A549 (cell line): ENCODE measurements around the gene STAT1. TPM values are rescaled to one million over a fixed set of nuclear protein-coding genes. Genes with fewer than 3 reads are reported as not detected.

Source experiments
- ATAC-seq, 2 experiments: fragments of 200-7000 bp in 1 of 2; fragments of >200 bp in 1 of 2; cut with Nextera tagmentation in 1 of 2; cut with Tn5 transposase in 1 of 2; 3 replicates each; pipeline versions ENCODE4 v1.8.0 to v1.9.1; 2018 to 2020; ENCODE audit warnings: mild to moderate bottlenecking in 1 of 2, moderate library complexity in 1 of 2
- CTCF ChIA-PET: fragments of 300-600 bp; sonication (Branson Sonifier 250); formaldehyde crosslinking; extraction: SDS; loops from one replicate; lab custom pipeline; 2021; ENCODE audit warnings: antibody characterized with exemption, inconsistent platforms; lab: Yijun Ruan, JAX
- POLR2A ChIA-PET: fragments of 350-600 bp; formaldehyde crosslinking; extraction: SDS; loops from one replicate; lab custom pipeline; 2021; ENCODE audit warnings: antibody characterized with exemption, inconsistent platforms; lab: Yijun Ruan, JAX
- DNase-seq, 2 experiments: peaks; one replicate each; pipeline versions ENCODE4 v3.0.0 to v3.0.0-alpha.2; 2011 to 2016; ENCODE audit warnings: low read depth in 1 of 2, low spot score in 1 of 2
- FAIRE-seq: peaks from 2 replicates; lab custom pipeline; 2011; peaks lifted over from hg19 to GRCh38; lab: Jason Lieb, UNC
- H3K27ac ChIP-seq, 2 experiments: fragments of >200 bp; sonication (Bioruptor Twin); formaldehyde crosslinking; 3 replicates each; pipeline ENCODE4 v1.5.1; 2016 to 2017
- H3K4me1 ChIP-seq: fragments of >200 bp; sonication (Bioruptor Twin); formaldehyde crosslinking; 3 replicates; pipeline ENCODE4 v1.6.1; 2016
- H3K4me2 ChIP-seq: fragments of >200 bp; sonication (Bioruptor Twin); formaldehyde crosslinking; 3 replicates; pipeline ENCODE4 v1.6.1; 2016
- H3K4me3 ChIP-seq: fragments of >200 bp; sonication (Bioruptor Twin); formaldehyde crosslinking; 3 replicates; pipeline ENCODE4 v1.5.1; 2016
- H3K9me3 ChIP-seq: fragments of >200 bp; sonication (Bioruptor Twin); formaldehyde crosslinking; 3 replicates; pipeline ENCODE4 v1.6.1; 2016
- ATOH8 ChIP-seq: fragments of 250-450 bp; sonication (Bioruptor Pico); IDR thresholded peaks from 2 replicates; pipeline ENCODE4 v1.5.0; 2020; ENCODE audit warnings: low read depth, mild to moderate bottlenecking, moderate library complexity
- BCL3 ChIP-seq: fragments of >200 bp; sonication (Bioruptor Twin); formaldehyde crosslinking; IDR thresholded peaks from 3 replicates; pipeline ENCODE4 v1.6.1; 2016
- BHLHE40 ChIP-seq: IDR thresholded peaks from 2 replicates; pipeline ENCODE4 v1.6.1; 2012; ENCODE audit warnings: low read depth, low read length, inconsistent platforms
- CHD2 ChIP-seq: fragments of 150-350 bp; IDR thresholded peaks from 2 replicates; pipeline ENCODE4 v1.6.1; 2014; ENCODE audit warnings: low read length; ENCODE audit not compliant: partially characterized antibody
- CHD4 ChIP-seq: fragments of 200-600 bp; sonication (generic); IDR thresholded peaks from 2 replicates; pipeline ENCODE4 v1.6.1; 2016; ENCODE audit warnings: antibody characterized with exemption, mild to moderate bottlenecking, borderline replicate concordance
- CTCF ChIP-seq: fragments of >200 bp; sonication (Bioruptor Twin); formaldehyde crosslinking; IDR thresholded peaks from 3 replicates; pipeline ENCODE4 v1.5.1; 2016
- EHF ChIP-seq: fragments of 250-450 bp; sonication (Bioruptor Pico); IDR thresholded peaks from 2 replicates; pipeline ENCODE4 v1.5.0; 2020; ENCODE audit warnings: mild to moderate bottlenecking
- ELK1 ChIP-seq: fragments of 150-350 bp; IDR thresholded peaks from 2 replicates; pipeline ENCODE4 v1.6.1; 2014; ENCODE audit warnings: low read depth, mild to moderate bottlenecking, low read length
- EP300 ChIP-seq, 2 experiments: fragments of >200 bp; sonication (Bioruptor Twin); formaldehyde crosslinking; IDR thresholded peaks; 2 replicates in 1 of 2; 3 replicates in 1 of 2; pipeline ENCODE4 v1.6.1; 2016 to 2017
- ESRRA ChIP-seq: fragments of 150-350 bp; IDR thresholded peaks from 2 replicates; pipeline ENCODE4 v1.6.1; 2014; ENCODE audit warnings: mild to moderate bottlenecking, low read length, borderline replicate concordance
- FOSL2 ChIP-seq, 2 experiments: fragments of 450-650 bp in 1 of 2; fragments of >200 bp in 1 of 2; sonication (Bioruptor Twin) in 1 of 2; formaldehyde crosslinking; IDR thresholded peaks; 2 replicates each; pipeline versions ENCODE4 v1.5.0 to v1.6.1; 2016 to 2020; ENCODE audit warnings: mild to moderate bottlenecking in 1 of 2, moderate library complexity in 1 of 2
- FOXS1 ChIP-seq: fragments of 250-450 bp; sonication (Bioruptor Pico); IDR thresholded peaks from 2 replicates; pipeline ENCODE4 v1.5.0; 2020; ENCODE audit warnings: mild to moderate bottlenecking, moderate library complexity
- HDAC2 ChIP-seq: fragments of 200-600 bp; sonication (generic); IDR thresholded peaks from 2 replicates; pipeline ENCODE4 v1.6.1; 2016
- HEYL ChIP-seq: fragments of 250-450 bp; sonication (Bioruptor Pico); IDR thresholded peaks from 2 replicates; pipeline ENCODE4 v1.8.0; 2021; ENCODE audit warnings: mild to moderate bottlenecking, moderate library complexity
- HMGXB4 ChIP-seq: fragments of 250-450 bp; sonication (Bioruptor Pico); IDR thresholded peaks from 2 replicates; pipeline ENCODE4 v1.5.0; 2021; ENCODE audit warnings: mild to moderate bottlenecking, moderate library complexity, borderline replicate concordance
- JUNB ChIP-seq: fragments of >200 bp; sonication (Bioruptor Twin); formaldehyde crosslinking; IDR thresholded peaks from 2 replicates; pipeline ENCODE4 v1.6.1; 2016
- MAFK ChIP-seq: fragments of 450-650 bp; IDR thresholded peaks from 2 replicates; pipeline ENCODE4 v1.6.1; 2014; ENCODE audit not compliant: partially characterized antibody
- MYC ChIP-seq: IDR thresholded peaks from 2 replicates; pipeline ENCODE4 v1.6.1; 2012; ENCODE audit warnings: mild to moderate bottlenecking, inconsistent platforms, low read length, improper control_type of control experiment, borderline replicate concordance
- NR3C1 ChIP-seq: fragments of >200 bp; sonication (Bioruptor Twin); formaldehyde crosslinking; IDR thresholded peaks from 3 replicates; pipeline ENCODE4 v1.6.1; 2017
- PBX3 ChIP-seq: IDR thresholded peaks from 2 replicates; pipeline ENCODE4 v1.6.1; 2012
- PHF8 ChIP-seq: fragments of 200-600 bp; sonication (generic); IDR thresholded peaks from 2 replicates; pipeline ENCODE4 v1.6.1; 2016; ENCODE audit warnings: low read depth, mild to moderate bottlenecking, antibody characterized with exemption, moderate library complexity, borderline replicate concordance
- RAD21 ChIP-seq, 2 experiments: fragments of >200 bp in 1 of 2; sonication (Bioruptor Twin) in 1 of 2; formaldehyde crosslinking in 1 of 2; IDR thresholded peaks in 1 of 2; conservative IDR thresholded peaks in 1 of 2; 2 replicates in 1 of 2; 3 replicates in 1 of 2; pipeline ENCODE4 v1.6.1; 2012 to 2018; ENCODE audit warnings: inconsistent platforms in 1 of 2
- RFX5 ChIP-seq: fragments of 450-650 bp; IDR thresholded peaks from 2 replicates; pipeline ENCODE4 v1.7.1; 2014; ENCODE audit warnings: antibody characterized with exemption, mild to moderate bottlenecking, moderate library complexity
- RNF2 ChIP-seq: fragments of 200-600 bp; sonication (generic); IDR thresholded peaks from 2 replicates; pipeline ENCODE4 v1.6.1; 2016; ENCODE audit warnings: low read depth, mild to moderate bottlenecking, antibody characterized with exemption, moderate library complexity, borderline replicate concordance
- USF2 ChIP-seq: fragments of 450-650 bp; IDR thresholded peaks from 2 replicates; pipeline ENCODE4 v1.6.1; 2014; ENCODE audit warnings: antibody characterized with exemption
- WGBS: methylation state at CpG from one replicate; pipeline ENCODE4 v1.1.6; 2017; ENCODE audit errors: missing lambda C conversion rate; 5-methylcytosine and 5-hydroxymethylcytosine counted together
- polyA plus RNA-seq, 4 experiments: library from polyadenylated mRNA; depleted of rRNA in 3 of 4; stranded (reverse); fragments of >200 nt; fragmentation: RNase III in 1 of 4; extraction: RNeasy Plus Mini Kit Qiagen cat#74134 plus additional on column Dnase treatment in 1 of 4; gene quantifications; 2 replicates in 3 of 4; 3 replicates in 1 of 4; pipeline ENCODE4 v1.2.3, GENCODE V29; 2011 to 2017

Gene STAT1
- polyA plus RNA-seq, 2 of the 4 experiments (the other 2 are of a cell fraction): 105 to 182 TPM

- no peak for TF ChIP-seq HDAC2
- TF ChIP-seq EHF (CRISPR knock-in tag): no peak
- TF ChIP-seq NR3C1: no peak
- TF ChIP-seq HMGXB4 (CRISPR knock-in tag): no peak
- TF ChIP-seq FOXS1: no peak
- no peak for TF ChIP-seq MAFK
- no peak for TF ChIP-seq RFX5
- TF ChIP-seq CHD4: no peak
- no peak for TF ChIP-seq PBX3
- TF ChIP-seq RAD21 (conservative IDR thresholded peaks at IDR 0.05 in 1 of 2, IDR thresholded peaks at IDR 0.05 in 1 of 2): no peak
- TF ChIP-seq ESRRA: no peak
- no peak for TF ChIP-seq EP300 (IDR thresholded peaks at IDR 0.05)
- TF ChIP-seq HEYL (CRISPR knock-in tag): no peak
- no peak for TF ChIP-seq BHLHE40
- TF ChIP-seq JUNB: no peak
- TF ChIP-seq FOSL2 (IDR thresholded peaks at IDR 0.05): no peak
- TF ChIP-seq FOSL2 (CRISPR knock-in tag; IDR thresholded peaks at IDR 0.05): no peak
- TF ChIP-seq USF2: no peak
- no peak for TF ChIP-seq CHD2
- TF ChIP-seq PHF8: no peak
- no peak for TF ChIP-seq BCL3
- H3K27ac ChIP-seq: no peak overlapping the region
- no peak for ATAC-seq
- CTCF ChIA-PET: no interaction called here
- H3K4me1 ChIP-seq: no peaks in the 10 kb centered on the region
- H3K9me3 ChIP-seq: no peaks in the 10 kb centered on the region
- H3K4me2 ChIP-seq: no peak overlapping the region
- FAIRE-seq: no peak
- DNase-seq: no peak
- POLR2A ChIA-PET: no interaction called here
- WGBS: 77% methylated on average over 3 of the region's 3 CpGs
- no peak overlapping the region for H3K4me3 ChIP-seq
These were observed 41.1 kb downstream of the STAT1 start for GRCh38 chr2:190972846-190973245.

GRCh38 chr2:190972213-190972612, 41.8 kb downstream of the STAT1 start:
- POLR2A ChIA-PET: no interaction called here
- no peak for FAIRE-seq
- H3K4me3 ChIP-seq: no peak overlapping the region
- H3K9me3 ChIP-seq: no peaks in the 10 kb centered on the region
- TF ChIP-seq NR3C1 (no peak), RNF2 (no peak), ATOH8 (CRISPR knock-in tag) (no peak), CTCF (no peak), BHLHE40 (no peak), ELK1 (no peak), MYC (no peak)
- ATAC-seq: no peak
- no peak overlapping the region for H3K4me2 ChIP-seq
- no peak for DNase-seq
- no peak overlapping the region for H3K27ac ChIP-seq
- no peaks in the 10 kb centered on the region for H3K4me1 ChIP-seq
- CTCF ChIA-PET: interaction anchor here (0.6 kb wide), 1 partner anchor 10 kb away, joined by 3 read pairs; no protein-coding TSS in a partner anchor
- 97% methylated on average over 2 of the region's 2 CpGs for WGBS
